Right hindlimb (tissue), 1 donor: ENCODE data around the gene WDR43.
A peak's percentile ranks its signal among the peaks of the same experiment; 100 is the strongest.

ENCODE experiments used
- DNase-seq: peaks from one replicate; pipeline ENCODE4 v3.0.0-alpha.2; 2018

WDR43 gene

GRCh38 chr2:28915939-28916338 lies 21.5 kb downstream of the WDR43 start:
- DNase-seq, result no peak

GRCh38 chr2:28926847-28927246 lies 32.4 kb downstream of the WDR43 start:
- no peak for DNase-seq

GRCh38 chr2:28927469-28927868 lies 33.0 kb downstream of the WDR43 start:
- DNase-seq, result no peak

DNA sequence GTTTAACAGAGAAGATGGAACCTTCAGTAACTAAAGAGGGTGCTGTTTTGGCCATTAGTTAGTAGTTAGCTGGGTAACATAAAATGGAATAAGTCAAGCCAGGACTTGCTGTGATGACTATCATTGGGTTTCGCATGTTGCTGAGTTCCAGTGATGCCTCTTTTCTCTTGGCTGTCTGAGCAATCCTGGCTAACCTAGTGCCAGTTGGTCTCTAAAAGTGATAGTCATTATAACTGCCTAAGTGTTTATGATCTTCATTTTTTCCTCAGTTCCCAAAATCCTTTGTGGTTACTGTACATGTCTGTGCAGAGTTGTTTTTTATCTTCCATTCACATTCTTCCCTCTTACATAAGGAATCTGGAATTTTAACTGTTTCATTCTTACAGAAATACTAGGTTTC lies 33.4 kb downstream of the WDR43 start:
- DNase-seq, result no peak

DNA sequence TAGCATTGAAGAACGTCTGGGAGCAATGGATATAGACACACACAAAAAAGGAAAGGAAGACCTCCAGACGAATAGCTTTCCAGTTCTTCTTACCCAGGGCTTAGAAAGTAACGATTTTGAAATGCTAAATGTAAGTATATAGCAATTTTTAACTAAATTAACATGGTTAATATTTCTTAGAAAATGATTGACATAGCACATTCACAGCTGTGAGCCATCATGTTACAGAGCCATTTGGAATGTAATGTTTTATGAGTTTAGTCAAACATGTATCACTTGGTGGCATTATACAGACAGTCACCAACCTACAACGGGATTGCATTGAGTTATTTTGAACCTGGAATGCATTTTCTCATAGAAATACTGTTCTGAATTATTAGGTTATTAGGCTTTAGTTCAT lies 35.1 kb downstream of the WDR43 start:
- no peak for DNase-seq

- no peak for DNase-seq
Observed at GRCh38 chr2:28930205-28930604, 35.7 kb downstream of the WDR43 start.

DNA sequence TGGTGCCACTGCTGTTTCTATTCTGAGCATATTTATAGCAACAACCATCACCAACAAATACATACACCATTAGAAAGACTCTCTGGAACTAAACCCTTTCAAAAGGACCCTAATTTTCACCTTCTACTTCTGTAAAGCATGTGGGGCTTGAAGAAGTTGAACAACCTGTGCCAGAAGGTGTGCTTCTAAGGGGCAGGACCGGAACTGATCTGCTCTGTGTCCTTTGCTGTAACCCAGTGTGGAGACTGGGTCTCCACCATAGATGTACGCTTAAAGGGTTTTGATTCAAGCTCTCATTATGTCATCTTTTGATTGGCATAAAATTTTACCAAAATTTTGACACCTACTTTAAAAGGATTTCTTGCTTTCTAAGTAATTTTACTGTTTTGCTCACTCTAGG lies 40.3 kb downstream of the WDR43 start:
- DNase-seq, result no peak

DNA sequence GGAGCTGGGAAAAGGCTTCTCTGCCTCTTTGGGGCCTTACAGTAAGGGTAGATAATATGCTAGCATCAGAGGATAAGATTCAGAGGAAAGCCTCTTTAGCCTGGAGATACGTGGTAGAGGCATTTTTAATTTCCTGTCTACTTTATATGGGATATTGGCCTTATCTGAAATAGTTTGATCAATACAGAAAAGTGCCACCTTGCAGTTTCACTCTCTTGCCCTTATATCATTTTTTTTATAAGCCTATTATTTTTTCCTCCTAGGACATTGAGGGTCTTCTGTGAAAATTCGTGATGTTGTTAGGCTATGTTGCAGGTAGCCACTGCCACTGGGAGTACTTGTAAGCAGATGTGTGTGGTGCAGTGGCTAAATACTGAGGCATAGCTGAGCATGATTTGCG lies 46.5 kb downstream of the WDR43 start:
- DNase-seq, result no peak

DNA sequence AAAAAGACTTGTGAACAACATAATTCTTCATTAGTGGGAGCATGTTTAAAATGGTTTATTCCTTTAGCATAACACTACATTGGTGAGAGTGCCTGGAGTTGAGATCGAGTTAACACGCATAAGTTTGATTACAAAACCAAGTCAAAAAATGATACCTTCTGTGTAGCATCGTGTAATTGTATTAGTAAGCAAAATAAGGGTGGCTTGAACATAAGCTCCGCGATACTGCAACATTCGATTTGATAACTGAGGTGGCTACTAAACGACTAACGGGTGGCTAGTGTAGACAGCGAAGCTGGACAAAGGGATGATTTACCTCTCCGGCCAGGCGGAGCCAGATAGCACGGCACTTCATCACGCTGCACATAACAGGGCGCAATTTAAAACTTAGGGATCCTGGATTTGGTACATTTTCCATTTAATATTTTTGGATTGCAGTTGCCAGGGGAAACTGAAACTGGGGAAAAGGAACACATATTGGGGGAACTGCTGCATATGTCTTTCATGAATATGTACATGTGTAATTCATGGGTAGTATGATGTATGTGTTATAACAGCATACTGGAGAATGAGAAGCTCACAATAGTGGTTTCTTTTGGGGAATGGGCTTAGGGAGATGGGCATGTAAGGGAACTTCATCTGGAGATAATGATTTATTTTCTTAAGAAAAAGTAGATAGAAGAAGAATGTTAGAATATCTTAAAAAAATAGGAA lies 50.2 kb downstream of the WDR43 start:
- DNase-seq, result no peak

- no peak for DNase-seq
Observed at GRCh38 chr2:28948160-28948559, 53.7 kb downstream of the WDR43 start.

- no peak for DNase-seq
Observed at GRCh38 chr2:28949190-28949589, 54.7 kb downstream of the WDR43 start.

GRCh38 chr2:28949617-28950305 lies 55.3 kb downstream of the WDR43 start:
- DNase-seq, result no peak

- DNase-seq, result no peak
Observed at GRCh38 chr2:28950941-28951630, 56.6 kb downstream of the WDR43 start.

DNA sequence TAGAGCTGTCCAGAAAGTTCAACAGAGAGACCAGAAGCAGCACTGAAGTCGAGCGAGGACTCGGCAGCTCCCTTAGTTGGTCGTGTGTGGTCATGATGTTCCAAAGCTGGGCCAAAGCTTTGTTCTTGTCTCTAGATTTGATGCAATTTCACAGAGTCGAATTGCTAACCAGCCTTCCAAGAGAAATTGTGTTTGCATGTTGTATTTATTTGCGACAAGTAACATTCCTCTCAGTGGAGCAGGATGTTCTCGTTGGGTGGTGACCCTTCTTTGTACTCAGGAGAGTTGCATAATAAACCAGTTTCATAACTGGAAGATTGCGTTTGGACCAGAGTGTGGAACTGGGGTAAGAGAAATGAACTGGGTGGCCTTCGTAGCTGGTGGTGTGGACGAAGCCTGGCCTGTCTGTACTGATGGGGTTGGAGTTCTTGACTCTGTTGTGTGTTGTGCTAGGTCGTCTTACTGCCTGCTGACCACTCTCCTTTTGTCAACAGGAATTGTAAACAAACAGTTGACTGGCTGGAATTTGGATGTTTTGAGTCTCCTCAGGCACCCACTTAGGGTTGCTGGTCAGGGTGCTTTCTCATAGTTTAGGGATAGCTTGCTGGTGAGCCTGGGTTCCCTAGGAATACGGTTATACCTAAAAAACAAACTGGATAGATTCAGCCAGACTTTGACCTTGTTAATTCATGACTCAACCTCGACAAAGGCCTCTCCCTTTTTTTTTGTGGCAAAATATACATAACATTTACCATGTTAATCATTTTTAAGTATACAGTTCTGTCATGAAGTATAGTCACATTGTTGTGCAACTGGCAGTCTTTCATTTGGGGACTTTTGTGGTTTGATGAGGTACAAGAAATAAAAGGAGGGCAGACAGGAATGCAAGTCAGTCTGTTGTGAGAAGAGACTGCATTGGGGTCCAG lies 57.7 kb downstream of the WDR43 start:
- DNase-seq, result no peak

- DNase-seq, result no peak
Observed at GRCh38 chr2:28952836-28953211, 58.4 kb downstream of the WDR43 start.

- no peak for DNase-seq
Observed at GRCh38 chr2:28955467-28955866, 61.0 kb downstream of the WDR43 start.

DNA sequence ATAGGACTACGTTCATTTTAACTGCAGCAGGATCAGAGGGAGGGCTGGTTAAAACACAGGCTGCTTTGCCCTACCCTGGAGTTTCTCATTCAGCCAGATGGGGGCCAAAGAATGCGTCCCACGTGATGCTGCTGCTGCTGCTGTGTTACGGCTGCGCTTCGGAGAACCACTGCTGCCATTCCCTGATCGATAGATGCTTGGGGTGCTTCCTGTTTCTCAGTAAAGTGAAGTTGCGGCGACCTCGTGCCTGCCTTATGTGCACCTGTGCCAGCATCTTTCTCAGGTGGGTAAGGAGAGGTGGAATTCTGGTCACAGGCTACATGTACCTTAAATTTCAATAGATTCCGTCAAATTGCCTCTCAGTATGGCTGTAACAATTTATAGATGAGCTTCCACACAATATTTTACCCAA lies 62.0 kb downstream of the WDR43 start:
- DNase-seq, result no peak

- DNase-seq, result no peak
Observed at GRCh38 chr2:28956890-28957289, 62.4 kb downstream of the WDR43 start.

DNA sequence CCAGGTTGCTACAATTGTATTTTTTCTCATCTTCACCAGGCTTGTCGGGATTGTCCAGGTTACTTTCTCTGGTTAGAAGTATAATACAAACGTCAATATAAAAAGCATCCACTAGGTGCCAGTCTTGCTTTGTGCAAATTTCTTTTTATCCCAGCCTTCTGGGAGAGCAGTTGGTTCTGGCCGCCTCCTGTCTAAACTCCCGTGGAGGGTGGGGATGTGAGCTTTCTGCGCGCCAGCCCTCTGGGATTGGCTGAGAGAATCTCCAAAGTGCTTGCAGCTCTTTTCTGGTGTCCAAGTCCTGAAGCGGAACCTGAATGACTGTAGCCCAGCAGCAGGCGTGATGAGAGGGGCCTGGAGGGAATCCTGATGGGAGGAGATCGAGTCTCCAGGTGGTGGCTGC lies 64.2 kb downstream of the WDR43 start:
- peak; percentile 67 for DNase-seq

DNA sequence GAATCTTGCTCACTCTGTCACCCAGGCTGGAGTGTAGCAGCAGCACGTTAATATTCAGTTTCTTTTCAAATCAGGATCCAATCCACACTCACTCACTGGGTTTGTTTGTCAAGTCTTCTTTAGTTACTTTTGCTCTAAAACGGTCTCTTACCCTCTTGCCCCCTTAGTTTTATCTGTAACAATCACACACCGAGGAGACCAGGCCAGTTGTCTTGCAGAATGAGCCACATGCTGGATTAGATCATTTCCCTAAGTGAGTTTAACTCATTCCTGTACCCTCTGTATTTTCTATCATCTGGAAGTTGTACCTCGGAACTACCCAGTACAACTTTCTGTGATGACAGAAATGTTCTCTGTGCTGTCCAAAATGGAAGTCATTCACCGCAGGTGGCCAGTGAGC lies 65.9 kb downstream of the WDR43 start:
- DNase-seq, result no peak

- DNase-seq, result no peak
Observed at GRCh38 chr2:28962505-28962904, 68.0 kb downstream of the WDR43 start.

DNA sequence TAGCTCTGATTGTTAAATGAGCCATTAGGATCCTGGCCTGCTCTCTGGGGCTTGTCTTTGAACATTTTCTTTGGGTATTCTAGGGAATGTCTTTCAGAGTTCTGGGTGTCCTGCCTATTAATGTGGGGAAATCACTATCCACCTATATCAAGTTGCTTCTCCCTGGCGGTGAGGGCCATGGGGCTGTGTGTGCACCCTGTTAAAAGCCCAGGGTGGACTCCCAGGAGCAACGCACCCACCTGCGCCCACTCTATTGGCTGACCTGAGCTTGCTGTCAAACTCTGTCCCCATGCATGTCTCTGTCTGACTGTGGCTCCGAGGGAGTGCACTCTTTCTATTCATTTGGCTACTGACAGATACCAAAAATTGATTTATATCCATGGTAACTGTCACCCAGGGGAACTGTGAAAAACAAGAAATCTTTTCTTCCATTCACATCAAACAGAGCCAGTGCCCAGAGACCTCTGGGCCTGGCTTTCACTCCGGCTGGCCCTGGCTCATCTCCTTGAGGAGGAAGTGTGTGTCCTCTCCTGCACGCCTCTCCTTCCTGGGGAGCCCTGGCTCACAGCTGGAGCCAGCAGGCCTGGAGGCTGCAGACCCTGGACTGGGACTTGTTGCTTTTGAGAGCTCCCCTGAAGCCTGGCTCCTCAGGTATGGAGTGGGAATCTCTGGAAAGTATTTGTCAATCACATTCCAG lies 76.1 kb downstream of the WDR43 start:
- DNase-seq, result no peak
